HG02938 (cell line): ENCODE data around the gene TRPV5.

Experiments
- ATAC-seq: cut with Tn5 transposase; IDR thresholded peaks from one replicate; pipeline ENCODE4 v1.9.1; 2021; ENCODE audit warnings: mild to moderate bottlenecking, moderate library complexity; ENCODE audit not compliant: unreplicated experiment

Gene TRPV5

DNA sequence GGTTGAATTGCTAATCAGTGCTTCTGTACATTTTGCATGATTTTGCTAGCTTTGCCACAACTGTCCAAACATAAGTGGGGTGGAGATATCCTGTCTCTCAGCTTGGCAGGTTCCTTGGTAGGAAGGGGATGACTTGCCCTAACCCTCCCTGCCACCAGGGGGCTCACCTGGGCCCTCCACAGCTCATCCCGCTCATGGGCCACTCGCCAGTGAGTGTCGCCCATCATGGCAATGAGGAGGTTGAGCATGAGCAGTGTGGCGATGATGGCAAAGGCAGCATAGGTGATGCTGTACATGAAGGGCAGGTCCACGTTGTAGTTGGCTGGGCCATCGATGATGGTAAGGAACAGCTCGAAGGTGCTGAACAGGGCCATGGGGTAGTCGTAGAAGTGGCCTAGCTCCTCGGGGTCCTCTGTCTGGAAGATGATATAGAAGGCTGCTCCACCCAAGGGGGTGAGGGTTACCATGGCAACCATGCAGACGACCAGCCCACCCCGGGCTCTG is 60.2 kb downstream of the TRPV5 start:
- ATAC-seq: peak; percentile 75

DNA sequence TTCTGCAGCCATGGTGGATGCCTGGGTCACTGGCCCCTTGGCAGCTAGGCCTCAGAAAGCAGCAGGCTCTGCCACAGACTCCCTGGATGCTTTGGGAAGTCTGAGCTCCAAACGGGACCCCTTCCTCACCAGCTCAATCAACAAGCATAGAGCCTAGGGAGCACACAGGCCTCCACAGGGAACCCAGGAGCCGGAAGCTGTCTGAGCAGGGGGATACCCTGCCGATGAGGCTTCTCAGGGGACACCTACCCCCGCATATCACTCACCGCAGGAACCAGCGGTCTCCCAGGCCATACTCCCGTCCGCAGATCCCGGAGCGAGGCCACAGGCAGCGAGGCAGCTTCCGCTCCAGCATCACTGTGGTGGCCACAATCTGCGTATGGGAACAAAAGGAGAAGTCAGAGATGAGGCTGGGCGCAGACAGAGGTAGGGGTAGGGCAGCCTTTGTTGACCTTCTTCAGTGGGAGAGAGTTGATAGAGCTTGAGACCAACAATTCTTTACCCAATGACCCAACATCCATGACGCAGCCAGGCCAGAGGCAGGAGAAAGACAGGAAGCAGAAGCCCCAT is 61.4 kb downstream of the TRPV5 start:
- ATAC-seq: no peak

GRCh38 chr7:142871260-142872105 is 62.1 kb downstream of the TRPV5 start:
- ATAC-seq: no peak

- no peak for ATAC-seq
Observed at GRCh38 chr7:142870566-142871259, 62.8 kb downstream of the TRPV5 start.

DNA sequence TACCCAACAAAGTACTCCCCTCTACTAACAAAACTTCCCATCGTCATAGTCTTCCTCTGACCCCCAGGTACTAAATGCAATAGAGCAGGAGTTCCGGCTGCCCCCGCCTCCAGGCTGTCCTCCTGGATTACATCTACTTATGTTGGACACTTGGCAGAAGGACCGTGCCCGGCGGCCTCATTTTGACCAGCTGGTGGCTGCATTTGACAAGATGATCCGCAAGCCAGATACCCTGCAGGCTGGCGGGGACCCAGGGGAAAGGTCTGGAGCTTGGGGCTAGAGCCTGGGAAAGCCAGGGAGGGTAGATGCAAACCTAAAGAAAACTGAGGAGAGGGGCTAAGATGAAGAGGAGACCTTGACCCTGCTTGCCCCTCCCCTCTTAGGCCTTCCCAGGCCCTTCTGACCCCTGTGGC is 63.4 kb downstream of the TRPV5 start:
- ATAC-seq: no peak

GRCh38 chr7:142869434-142869833 is 64.1 kb downstream of the TRPV5 start:
- ATAC-seq: no peak

GRCh38 chr7:142868986-142869415 is 64.5 kb downstream of the TRPV5 start:
- ATAC-seq: no peak

- ATAC-seq: no peak
Observed at GRCh38 chr7:142868188-142868985, 65.2 kb downstream of the TRPV5 start.

DNA sequence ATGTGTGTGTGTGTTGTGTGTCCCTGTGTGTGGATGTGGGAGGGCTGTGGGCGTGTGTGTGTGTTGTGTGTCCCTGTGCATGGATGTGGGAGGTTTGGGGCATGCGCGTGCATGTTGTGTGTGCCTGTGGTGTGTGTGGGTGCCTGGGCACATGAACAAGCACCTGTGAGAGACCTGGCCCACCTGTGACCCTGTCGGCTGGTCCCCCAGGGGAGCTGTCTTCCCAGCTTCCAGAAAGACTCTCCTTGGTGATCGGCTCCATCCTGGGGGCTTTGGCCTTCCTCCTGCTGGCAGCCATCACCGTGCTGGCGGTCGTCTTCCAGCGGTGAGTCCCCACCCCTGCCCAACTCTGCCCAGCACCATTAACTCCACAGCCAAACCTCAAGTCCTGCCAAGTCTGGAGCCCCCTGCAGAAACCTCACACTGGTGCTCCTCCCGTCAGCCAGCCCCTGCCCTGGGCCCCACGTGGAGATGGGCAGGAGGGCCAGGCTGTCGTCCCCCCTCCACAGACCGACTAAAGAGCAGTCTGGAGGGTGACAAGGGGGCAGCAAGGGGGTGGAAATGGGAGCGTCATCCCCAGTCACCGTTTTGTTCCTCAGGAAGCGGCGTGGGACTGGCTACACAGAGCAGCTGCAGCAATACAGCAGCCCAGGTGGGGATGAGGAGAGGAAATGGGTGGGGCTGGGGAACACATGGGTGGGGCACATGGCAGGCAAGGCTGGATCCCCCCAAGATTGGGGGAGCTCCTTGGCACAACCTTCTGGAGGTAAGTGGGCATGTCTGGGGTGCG is 66.0 kb downstream of the TRPV5 start:
- ATAC-seq: no peak

DNA sequence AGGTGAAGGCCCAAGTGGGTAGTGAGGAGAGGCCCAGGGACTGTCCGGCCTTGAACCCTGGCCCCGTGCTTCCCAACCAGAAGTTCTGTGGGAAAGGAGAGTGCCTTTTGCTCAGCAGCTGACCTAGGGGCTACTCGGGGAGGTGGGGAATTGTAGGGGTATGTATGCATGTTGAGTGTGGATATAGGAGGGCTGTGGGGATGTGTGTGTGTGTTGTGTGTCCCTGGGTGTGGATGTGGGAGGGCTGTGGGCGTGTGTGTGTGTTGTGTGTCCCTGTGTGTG is 66.5 kb downstream of the TRPV5 start:
- no peak for ATAC-seq

GRCh38 chr7:142866361-142867096 is 67.0 kb downstream of the TRPV5 start:
- ATAC-seq: no peak

- ATAC-seq: no peak
Observed at GRCh38 chr7:142865766-142866165, 67.8 kb downstream of the TRPV5 start.

GRCh38 chr7:142864980-142865747 is 68.4 kb downstream of the TRPV5 start:
- no peak for ATAC-seq

GRCh38 chr7:142863891-142864685 is 69.5 kb downstream of the TRPV5 start:
- no peak for ATAC-seq

DNA sequence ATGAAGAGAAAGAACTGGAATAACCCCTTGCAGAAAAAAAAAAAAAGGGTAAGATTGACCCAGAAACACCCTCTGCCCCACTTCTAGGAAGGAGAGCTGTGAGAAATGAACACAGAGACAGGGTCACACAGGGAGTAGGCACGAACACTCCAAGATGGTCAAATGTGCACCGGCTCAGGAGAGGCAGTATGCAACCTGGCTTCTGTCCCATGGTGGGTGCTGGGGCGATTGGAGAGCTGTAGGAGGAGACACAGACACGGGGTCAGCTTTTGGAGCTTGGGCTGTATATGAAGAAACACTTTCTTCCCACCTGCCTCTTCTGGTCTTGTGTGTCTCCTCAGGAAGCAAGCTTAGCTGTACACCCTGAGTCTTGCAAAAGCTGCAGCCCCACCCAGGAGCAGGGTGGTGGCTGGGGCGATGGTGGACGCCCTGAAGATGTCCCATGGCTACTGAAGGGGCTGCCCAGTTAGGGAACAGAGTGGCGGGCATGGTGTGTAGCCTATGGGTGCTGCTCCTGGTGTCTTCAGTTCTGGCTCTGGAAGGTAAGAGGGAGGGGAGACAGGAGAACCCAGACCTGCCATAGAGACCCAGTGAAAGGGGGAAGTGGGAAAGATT is 70.7 kb downstream of the TRPV5 start:
- no peak for ATAC-seq

- no peak for ATAC-seq
Observed at GRCh38 chr7:142862351-142862750, 71.2 kb downstream of the TRPV5 start.

DNA sequence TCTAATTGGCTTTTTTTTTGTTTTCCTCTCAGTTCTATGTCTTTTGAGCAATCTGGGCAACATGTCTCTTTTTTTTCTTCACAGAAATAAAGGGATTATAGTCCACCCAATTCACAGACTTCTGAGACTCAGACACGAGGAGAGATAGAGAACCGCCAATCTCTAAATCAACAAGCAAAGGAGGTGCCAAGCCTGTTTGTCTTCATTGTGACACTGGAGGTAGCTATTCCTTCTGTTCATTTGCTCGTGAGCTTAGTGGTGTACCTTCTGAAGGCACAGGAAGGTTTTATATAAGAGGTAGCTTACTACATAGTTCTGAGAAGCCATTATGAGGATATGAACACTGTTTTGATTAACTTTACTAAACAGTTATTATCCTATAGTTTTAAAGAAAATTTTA is 72.6 kb downstream of the TRPV5 start:
- ATAC-seq: no peak

- no peak for ATAC-seq
Observed at GRCh38 chr7:142859829-142860228, 73.7 kb downstream of the TRPV5 start.
